Sigmoid colon (tissue), 4 donors: ENCODE data around the gene GATD1.

ENCODE experiments used
- CTCF ChIP-seq, 4 experiments: fragments of 450-650 bp in 3 of 4; fragments of 200-600 bp in 1 of 4; IDR thresholded peaks; one replicate each; pipeline ENCODE4 v1.5.1; 2016 to 2019; ENCODE audit warnings: antibody characterized with exemption in 4 of 4, mild to moderate bottlenecking in 3 of 4, moderate library complexity in 2 of 4
- POLR2A ChIP-seq, 2 donors: fragments of 450-650 bp; IDR thresholded peaks; one replicate each; pipeline ENCODE4 v1.6.1; 2016; ENCODE audit warnings: antibody characterized with exemption in 2 of 2, mild to moderate bottlenecking in 2 of 2, moderate library complexity in 2 of 2
- POLR2AphosphoS5 ChIP-seq, 4 donors: sonication (generic); formaldehyde crosslinking; IDR thresholded peaks; one replicate each; pipeline ENCODE4 v1.6.1; 2017; ENCODE audit warnings: antibody characterized with exemption in 4 of 4

DNA sequence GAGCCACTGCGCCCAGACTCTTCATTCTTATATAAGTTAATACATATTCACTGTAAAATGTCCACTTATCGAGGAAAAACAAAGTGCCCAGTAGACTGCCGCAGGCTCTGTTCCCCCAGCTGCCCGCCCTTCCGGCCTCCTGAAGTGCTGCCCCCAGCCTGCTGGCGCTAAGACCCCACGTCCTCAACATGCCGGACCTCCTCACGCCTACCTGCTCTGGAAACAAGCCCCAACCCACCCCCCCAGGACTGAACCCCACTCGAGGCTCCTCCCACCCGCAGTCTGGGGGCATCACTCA is 1.1 kb downstream of the GATD1 start:
- TF ChIP-seq CTCF (IDR thresholded peaks at IDR 0.05), result no peak
- TF ChIP-seq POLR2A (IDR thresholded peaks at IDR 0.05), result no peak
- TF ChIP-seq POLR2AphosphoS5 (IDR thresholded peaks at IDR 0.05), result no peak
